ENCODE data around the gene STXBP6. TPM values are rescaled to one million over a fixed set of nuclear protein-coding genes. Genes with fewer than 3 reads are reported as not detected.

STXBP6 gene
- total RNA-seq, 1 experiment from 2014 or later, result not detected

GRCh38 chr14:24890716-24891115 lies 159.2 kb downstream of the STXBP6 start:
- no peak overlapping the region for H3K4me3 ChIP-seq (ENCODE audit: low read depth in 2 of 2, low read length in 2 of 2)
- no peak overlapping the region for H3K27ac ChIP-seq (ENCODE audit: low read length)
- POLR2A ChIA-PET, result no interaction called here
- DNase-seq (ENCODE audit: low read depth, low spot score) (no peak), ATAC-seq (no peak)
- CTCF ChIA-PET, result no interaction called here
- H3K4me1 ChIP-seq (ENCODE audit: control insufficient read depth, insufficient read depth, low read length), result no peaks in the 10 kb centered on the region
- H3K9me3 ChIP-seq (ENCODE audit: control insufficient read depth, insufficient read depth, low read depth, low read length), result no peaks in the 10 kb centered on the region
- no peak for TF ChIP-seq POLR2AphosphoS5 (IDR thresholded peaks at IDR 0.05; ENCODE audit: low read depth, low read length)
- no peak for TF ChIP-seq TCF7L2 (IDR thresholded peaks at IDR 0.05; ENCODE audit: low read depth, low read length)
- no peak for TF ChIP-seq CTCF (IDR thresholded peaks at IDR 0.05)
- no peak for TF ChIP-seq REST (IDR thresholded peaks at IDR 0.05; ENCODE audit: insufficient read depth in 1 of 2, low read depth in 2 of 2, low read length in 1 of 2)
- TF ChIP-seq SIN3A (IDR thresholded peaks at IDR 0.05; ENCODE audit: borderline replicate concordance, insufficient read depth, low read depth, low read length), result no peak
- intact Hi-C loops (cut with micrococcal nuclease; ENCODE audit: unreplicated experiment), result no loop called here
- BruUV-seq (replicated peaks), result no TSS peak
- in situ Hi-C loops (cut with HindIII; ENCODE audit: low pct_unique_long_range_greater_than_20kb, low sequenced_read_pairs), result no loop called here
- no peaks in the 10 kb centered on the region for H3K27me3 ChIP-seq (ENCODE audit: control insufficient read depth, insufficient read depth, low read length)
- no peaks in the 10 kb centered on the region for H3K36me3 ChIP-seq (ENCODE audit: control insufficient read depth, insufficient read depth, low read length)

- intact Hi-C loops (cut with micrococcal nuclease; ENCODE audit: unreplicated experiment), result no loop called here
- ATAC-seq (no peak), DNase-seq (ENCODE audit: low read depth, low spot score) (no peak)
- Histone ChIP-seq H3K9me3 (ENCODE audit: control insufficient read depth, insufficient read depth, low read depth, low read length) (no peaks in the 10 kb centered on the region), H3K27me3 (ENCODE audit: control insufficient read depth, insufficient read depth, low read length) (no peaks in the 10 kb centered on the region), H3K4me3 (ENCODE audit: low read depth in 2 of 2, low read length in 2 of 2) (no peak overlapping the region), H3K4me1 (ENCODE audit: control insufficient read depth, insufficient read depth, low read length) (no peaks in the 10 kb centered on the region), H3K27ac (ENCODE audit: low read length) (no peak overlapping the region), H3K36me3 (ENCODE audit: control insufficient read depth, insufficient read depth, low read length) (no peaks in the 10 kb centered on the region)
- no TSS peak for BruUV-seq (replicated peaks)
- in situ Hi-C loops (cut with HindIII; ENCODE audit: low pct_unique_long_range_greater_than_20kb, low sequenced_read_pairs), result no loop called here
- CTCF ChIA-PET, result no interaction called here
- TF ChIP-seq CTCF (IDR thresholded peaks at IDR 0.05), result no peak
- TF ChIP-seq SIN3A (IDR thresholded peaks at IDR 0.05; ENCODE audit: borderline replicate concordance, insufficient read depth, low read depth, low read length), result no peak
- POLR2A ChIA-PET, result no interaction called here
These were observed 160.1 kb downstream of the STXBP6 start for GRCh38 chr14:24889843-24890242.
